NCI-H2171 treated with DMSO at 0.1 percent for 48 hours (cell line): ENCODE data around the gene UPB1.
"Not testable (repeated sequence)": the region's sequence is repeated elsewhere in the genome, so short reads cannot be mapped to it uniquely, and the experiment has no call there.

Source experiments
- DNase-seq: peaks from one replicate; lab custom pipeline; 2025; lab: John Stamatoyannopoulos, UW

Gene UPB1

GRCh38 chr22:24535348-24535747 lies 40.2 kb downstream of the UPB1 start:
- no peak for DNase-seq

GRCh38 chr22:24536089-24536488 lies 41.0 kb downstream of the UPB1 start:
- DNase-seq = no peak

- no peak for DNase-seq
These were observed 45.3 kb downstream of the UPB1 start for GRCh38 chr22:24540470-24540869.

- no peak for DNase-seq
These were observed 46.8 kb downstream of the UPB1 start for GRCh38 chr22:24541681-24542515.

GRCh38 chr22:24542641-24543040 lies 47.5 kb downstream of the UPB1 start:
- DNase-seq = no peak

GRCh38 chr22:24543185-24543601 lies 48.1 kb downstream of the UPB1 start:
- no peak for DNase-seq

- no peak for DNase-seq
These were observed 48.6 kb downstream of the UPB1 start for GRCh38 chr22:24543679-24544243.

GRCh38 chr22:24548812-24549211 lies 53.7 kb downstream of the UPB1 start:
- DNase-seq = no peak

GRCh38 chr22:24550028-24550901 lies 55.1 kb downstream of the UPB1 start:
- DNase-seq = no peak

- no peak for DNase-seq
These were observed 55.8 kb downstream of the UPB1 start for GRCh38 chr22:24550902-24551435.

- DNase-seq = not testable (repeated sequence)
These were observed 57.6 kb downstream of the UPB1 start for GRCh38 chr22:24552503-24553286.

GRCh38 chr22:24553597-24554312 lies 58.6 kb downstream of the UPB1 start:
- DNase-seq = no peak

- DNase-seq = no peak
These were observed 59.4 kb downstream of the UPB1 start, which contains the start of gene GUCD1 for GRCh38 chr22:24554313-24555164. Gene GUCD1, minus strand, starts transcription at chr22:24555138. Its CDS starts 147 bp downstream, at chr22:24554991.

- peak; percentile 98 for DNase-seq
These were observed 60.3 kb downstream of the UPB1 start, which contains the start of gene SNRPD3 for GRCh38 chr22:24555165-24556039. Gene SNRPD3, plus strand, starts transcription at chr22:24555999. Its CDS starts 1,676 bp downstream, at chr22:24557675.

GRCh38 chr22:24559471-24559870 lies 64.3 kb downstream of the UPB1 start:
- no peak for DNase-seq

GRCh38 chr22:24563246-24563645 lies 68.1 kb downstream of the UPB1 start:
- DNase-seq = no peak

GRCh38 chr22:24564376-24565058 lies 69.4 kb downstream of the UPB1 start:
- no peak for DNase-seq

- DNase-seq = no peak
These were observed 69.9 kb downstream of the UPB1 start for GRCh38 chr22:24565077-24565476.
